K562 (cell line): ENCODE measurements around the gene COL11A2. TPM values are rescaled to one million over a fixed set of nuclear protein-coding genes. Genes with fewer than 3 reads are reported as not detected.

Experiments
- ATAC-seq: fragments of 200-7000 bp; cut with Tn5 transposase; 3 replicates; pipeline ENCODE4 v1.9.1; 2020; ENCODE audit warnings: moderate library complexity
- BruUV-seq: library from RNA; stranded (reverse); fragments of 400-500 nt; replicated peaks from 2 replicates; lab custom pipeline; 2021; lab: Mats Ljungman, UMichigan
- CTCF ChIA-PET: fragments of 300-600 bp; formaldehyde crosslinking; extraction: SDS; loops from one replicate; lab custom pipeline; 2021; ENCODE audit warnings: low intra/inter-chr PET ratio; lab: Yijun Ruan, JAX
- POLR2A ChIA-PET: fragments of 300-600, 350-650 bp; sonication (Branson Sonifier 250); formaldehyde crosslinking; extraction: SDS; loops from one replicate; lab custom pipeline; 2021; ENCODE audit warnings: antibody characterized with exemption, inconsistent platforms; lab: Yijun Ruan, JAX
- DNase-seq, 4 experiments: peaks; one replicate each; pipeline versions ENCODE4 v3.0.0 to v3.0.0-alpha.2; 2011 to 2018; ENCODE audit warnings: low spot score in 3 of 4, mixed read lengths in 3 of 4; ENCODE audit errors: extremely low read depth in 1 of 4
- FAIRE-seq: peaks from 2 replicates; lab custom pipeline; 2011; peaks lifted over from hg19 to GRCh38; lab: Jason Lieb, UNC
- H2AFZ ChIP-seq: 2 replicates; pipeline ENCODE4 v1.6.0; 2011; ENCODE audit warnings: low read depth, low read length, control low read depth, inconsistent platforms
- H3K27ac ChIP-seq: fragments of 200-600 bp; 3 replicates; pipeline ENCODE4 v1.8.0; 2011; ENCODE audit warnings: low read depth, mild to moderate bottlenecking, control low read depth, inconsistent platforms, low read length, moderate library complexity, mixed read lengths; ENCODE audit errors: extremely low read depth
- H3K27me3 ChIP-seq, 2 experiments: fragments of 300-600 bp in 1 of 2; 2 replicates in 1 of 2; 3 replicates in 1 of 2; pipeline versions ENCODE4 v1.6.0 to v1.8.0; 2011; ENCODE audit warnings: inconsistent platforms in 2 of 2, low read length in 2 of 2, mild to moderate bottlenecking in 1 of 2, mixed read lengths in 1 of 2, moderate library complexity in 1 of 2; ENCODE audit not compliant: control insufficient read depth in 2 of 2, insufficient read depth in 2 of 2
- H3K36me3 ChIP-seq: fragments of 300-600 bp; 3 replicates; pipeline ENCODE4 v1.8.0; 2011; ENCODE audit warnings: mild to moderate bottlenecking, low read length, inconsistent platforms; ENCODE audit not compliant: control insufficient read depth, insufficient read depth
- H3K4me1 ChIP-seq, 2 experiments: fragments of 200-600 bp in 1 of 2; replicated peaks in 1 of 2; 2 replicates in 1 of 2; 3 replicates in 1 of 2; pipeline versions ENCODE4 v1.5.1 to v1.8.0; 2011; ENCODE audit warnings: inconsistent platforms in 2 of 2, low read length in 2 of 2, mild to moderate bottlenecking in 1 of 2, mixed read lengths in 1 of 2, moderate library complexity in 1 of 2; ENCODE audit not compliant: control insufficient read depth in 2 of 2, insufficient read depth in 2 of 2
- H3K4me2 ChIP-seq: 2 replicates; pipeline ENCODE4 v1.6.1; 2011; ENCODE audit warnings: low read length, control low read depth, inconsistent platforms, mixed read lengths; ENCODE audit not compliant: insufficient read depth
- H3K4me3 ChIP-seq: fragments of 200-600 bp; sonication (generic), shearing (Covaris generic); 2 replicates; pipeline ENCODE4 v1.5.1; 2016; ENCODE audit warnings: control low read depth, inconsistent platforms
- H3K79me2 ChIP-seq: fragments of 200-600 bp; 3 replicates; pipeline ENCODE4 v1.8.0; 2011; ENCODE audit warnings: low read length, inconsistent platforms; ENCODE audit not compliant: control insufficient read depth, insufficient read depth
- H3K9ac ChIP-seq, 2 experiments: 2 replicates each; pipeline versions ENCODE4 v1.6.0 to v1.6.1; 2011; ENCODE audit warnings: low read depth in 2 of 2, low read length in 2 of 2, control low read depth in 1 of 2, inconsistent platforms in 1 of 2, mild to moderate bottlenecking in 1 of 2, mixed read lengths in 1 of 2; ENCODE audit not compliant: insufficient read depth in 1 of 2
- H3K9me1 ChIP-seq: one replicate; pipeline ENCODE4 v1.6.0; 2011; ENCODE audit warnings: inconsistent platforms, mild to moderate bottlenecking, low read length, moderate library complexity; ENCODE audit not compliant: control insufficient read depth, insufficient read depth
- H3K9me3 ChIP-seq: replicated peaks from 2 replicates; pipeline ENCODE4 v1.5.1; 2011; ENCODE audit warnings: low read depth, low read length, inconsistent platforms; ENCODE audit not compliant: control insufficient read depth, insufficient read depth
- H4K20me1 ChIP-seq: replicated peaks from 2 replicates; pipeline ENCODE4 v1.6.1; 2011; ENCODE audit warnings: low read length, inconsistent platforms, mixed read lengths; ENCODE audit not compliant: control insufficient read depth, insufficient read depth
- ATF3 ChIP-seq, 2 experiments: fragments of 450-650 bp in 1 of 2; sonication (generic) in 1 of 2; formaldehyde crosslinking in 1 of 2; IDR thresholded peaks in 1 of 2; conservative IDR thresholded peaks in 1 of 2; 2 replicates each; pipeline versions ENCODE4 v1.6.1 to v1.8.1; 2016 to 2023; ENCODE audit warnings: mild to moderate bottlenecking in 2 of 2, moderate library complexity in 2 of 2, inconsistent platforms in 1 of 2, missing genetic modification reagents in 1 of 2
- CHD4 ChIP-seq: fragments of 200-600 bp; sonication (generic); IDR thresholded peaks from 3 replicates; pipeline ENCODE4 v1.6.1; 2012; ENCODE audit warnings: low read depth, mild to moderate bottlenecking, mixed read lengths, low read length, inconsistent platforms; ENCODE audit not compliant: insufficient read depth, insufficient replicate concordance, poor library complexity, severe bottlenecking
- ETV1 ChIP-seq: fragments of 450-650 bp; conservative IDR thresholded peaks from 2 replicates; pipeline ENCODE4 v1.6.1; 2016; ENCODE audit warnings: missing genetic modification characterization, control low read depth, low read depth, missing compliant biosample characterization
- MCM2 ChIP-seq: fragments of 450-650 bp; IDR thresholded peaks from 2 replicates; pipeline ENCODE4 v1.6.1; 2017; ENCODE audit warnings: low read depth, mild to moderate bottlenecking
- THAP7 ChIP-seq: fragments of 250-450 bp; sonication (Bioruptor Pico); IDR thresholded peaks from 2 replicates; pipeline ENCODE4 v1.5.0; 2021
- ZFPM2 ChIP-seq: fragments of 250-450 bp; sonication (Bioruptor Pico); IDR thresholded peaks from 2 replicates; pipeline ENCODE4 v1.5.1; 2022; ENCODE audit warnings: mild to moderate bottlenecking
- ZMIZ1 ChIP-seq, 2 experiments: fragments of 150-350 bp in 1 of 2; IDR thresholded peaks; 2 replicates each; pipeline ENCODE4 v1.6.1; 2012 to 2016; ENCODE audit warnings: low read depth in 2 of 2, low read length in 2 of 2, mild to moderate bottlenecking in 1 of 2, moderate library complexity in 1 of 2
- WGBS: fragments of 100-300 bp; shearing (Covaris generic); methylation state at CpG from one replicate; pipeline ENCODE4 v1.1.6; 2016; ENCODE audit warnings: low coverage, mixed read lengths; ENCODE audit not compliant: insufficient coverage; ENCODE audit errors: missing lambda C conversion rate; 5-methylcytosine and 5-hydroxymethylcytosine counted together
- in situ Hi-C: fragments of 300-500 bp; cut with MboI; formaldehyde crosslinking; loops from 4 replicates; pipeline ENCODE4 v1.15.0; 2018; ENCODE audit warnings: inconsistent platforms, mixed read lengths
- intact Hi-C: fragments of 100-400 bp; cut with micrococcal nuclease; formaldehyde crosslinking; loops from 2 replicates; pipeline ENCODE4 v1.14.2; 2022
- polyA plus RNA-seq, 8 experiments: library from polyadenylated mRNA; depleted of rRNA in 4 of 8; stranded (reverse) in 5 of 8; unstranded in 3 of 8; fragments of >200 nt; fragmentation: Nextera tagmentation in 2 of 8; fragmentation: Illumina TruSeq in 1 of 8; extraction: Ambion mirVana in 2 of 8; extraction: Trizol in 1 of 8; gene quantifications; 2 replicates each; pipeline versions ENCODE4 v1.2.1 to v1.2.3, GENCODE V29; 2011 to 2014; ENCODE audit warnings: inconsistent platforms in 1 of 8, missing spikeins in 1 of 8
- total RNA-seq, 7 experiments: library from RNA; depleted of rRNA in 6 of 7; stranded (reverse); fragments of >200 nt in 6 of 7; fragmentation: Illumina TruSeq in 2 of 7; extraction: Trizol in 2 of 7; gene quantifications; 2 replicates each; pipeline versions ENCODE4 v1.2.1 to v1.2.3, GENCODE V29; 2011 to 2021; ENCODE audit warnings: low replicate concordance in 1 of 7
- TF ChIP-seq, protein P1 (sequence below), 2 experiments: fragments of 450-650 bp; conservative IDR thresholded peaks; 2 replicates each; pipeline ENCODE4 v1.6.1; 2017; ENCODE audit warnings: mild to moderate bottlenecking in 2 of 2, moderate library complexity in 2 of 2
- TF ChIP-seq, protein P2 (sequence below): fragments of 200-800 bp; sonication (Bioruptor generic); IDR thresholded peaks from 2 replicates; pipeline ENCODE4 v1.6.1; 2017; ENCODE audit warnings: missing genetic modification characterization, missing compliant biosample characterization

Gene COL11A2
- total and polyA plus RNA-seq, 9 of the 15 experiments (the other 6 are each of a cell fraction or from before 2014, with no cell fraction given) = 0.04 to 0.35 (median 0.09) TPM; not detected in 1

DNA sequence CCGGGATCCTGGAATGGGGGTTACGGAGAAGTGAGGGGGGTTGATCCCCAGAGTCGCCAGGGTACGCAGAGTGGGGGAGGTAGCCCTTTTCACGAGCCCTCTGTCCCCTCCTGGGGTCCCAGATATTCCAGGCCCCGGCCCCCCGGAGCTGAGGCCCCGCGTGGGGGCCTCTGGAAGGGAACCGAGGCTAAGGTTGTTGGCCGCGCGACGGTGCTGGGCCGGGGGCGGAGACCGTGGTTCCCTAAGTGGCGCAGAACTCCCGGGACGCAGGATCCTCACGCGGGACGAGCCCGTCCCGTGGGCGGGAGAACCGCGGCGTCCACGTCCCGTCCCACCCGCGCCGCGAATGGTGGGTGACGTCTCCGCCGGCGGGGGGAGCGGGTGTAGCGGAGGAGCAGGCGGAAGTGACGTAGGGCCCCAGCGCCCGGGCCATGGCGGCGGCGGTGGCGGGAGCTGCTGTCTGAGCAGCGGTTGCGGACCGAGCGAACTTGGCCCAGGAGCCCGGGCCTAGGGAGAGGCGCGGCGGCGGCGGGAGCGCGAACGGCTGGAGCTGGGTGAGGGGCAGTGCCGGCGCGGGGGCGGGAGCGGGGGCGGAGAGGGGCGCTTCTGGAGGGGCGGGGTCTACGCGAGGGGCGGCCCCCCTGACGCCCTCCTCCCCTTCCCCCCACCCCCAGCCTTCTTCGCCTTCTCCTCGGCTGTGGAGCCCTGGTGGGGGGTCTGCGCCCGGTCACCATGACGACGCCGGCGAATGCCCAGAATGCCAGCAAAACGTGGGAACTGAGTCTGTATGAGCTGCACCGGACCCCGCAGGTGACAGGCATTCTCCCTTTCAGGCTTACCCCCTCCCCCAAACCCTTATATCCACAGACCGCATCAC lies 16.1 kb upstream of the COL11A2 start, which contains the start of gene RING1:
Gene RING1 (plus strand): TSS at position 410 of the 877 bp plus-strand sequence. CDS start 323 bp downstream, at position 733.
- H2AFZ ChIP-seq = peak within 1 kb of the TSS; percentile 82
- in situ Hi-C loops (no loop called here), intact Hi-C loops (no loop called here)
- H3K36me3 ChIP-seq = peaks cover 43% of the 10 kb centered on the region
- H3K27ac ChIP-seq = peak within 1 kb of the TSS; percentile 95
- H3K9me1 ChIP-seq = peaks cover 3% of the 10 kb centered on the region
- ChIA-PET POLR2A (interaction anchor here (0.6 to 2.3 kb wide), 20 partner anchors 8 to 1643 kb away, joined by 3 to 12 read pairs (median 4); partner anchors contain the start of genes B3GALT4, RPS18 and VPS52), CTCF (no interaction called here)
- H3K9me3 ChIP-seq = no peaks in the 10 kb centered on the region
- peak; percentile 15 for FAIRE-seq
- DNase-seq = peak; percentile 91 to 97 (median 96)
- no peaks in the 10 kb centered on the region for H3K27me3 ChIP-seq
- H3K4me2 ChIP-seq = peak within 1 kb of the TSS; percentile 87
- BruUV-seq = TSS peak; percentile 98
- H3K4me3 ChIP-seq = peak within 1 kb of the TSS; percentile 90
- 2% methylated on average over 66 of the region's 86 CpGs for WGBS
- peaks cover 6% of the 10 kb centered on the region; the same call in 1 of the 2 replicates for H4K20me1 ChIP-seq
- peak within 1 kb of the TSS; percentile 96 for H3K9ac ChIP-seq
- peaks cover 26 to 63% of the 10 kb centered on the region in 2 experiments for H3K4me1 ChIP-seq
- peaks cover 37% of the 10 kb centered on the region for H3K79me2 ChIP-seq
- ATAC-seq = peak; percentile 71
- peak; percentile 73 for TF ChIP-seq ETV1
- 0 out of 2 replicates have a peak, but pooled peaks have one; percentile 60 for TF ChIP-seq THAP7 (CRISPR knock-in tag)
- peak; percentile 66 for TF ChIP-seq ATF3 (IDR thresholded peaks at IDR 0.05)
- TF ChIP-seq ATF3 (CRISPR knock-in tag; conservative IDR thresholded peaks at IDR 0.05) = peak; percentile 90
- TF ChIP-seq, protein P1, sequence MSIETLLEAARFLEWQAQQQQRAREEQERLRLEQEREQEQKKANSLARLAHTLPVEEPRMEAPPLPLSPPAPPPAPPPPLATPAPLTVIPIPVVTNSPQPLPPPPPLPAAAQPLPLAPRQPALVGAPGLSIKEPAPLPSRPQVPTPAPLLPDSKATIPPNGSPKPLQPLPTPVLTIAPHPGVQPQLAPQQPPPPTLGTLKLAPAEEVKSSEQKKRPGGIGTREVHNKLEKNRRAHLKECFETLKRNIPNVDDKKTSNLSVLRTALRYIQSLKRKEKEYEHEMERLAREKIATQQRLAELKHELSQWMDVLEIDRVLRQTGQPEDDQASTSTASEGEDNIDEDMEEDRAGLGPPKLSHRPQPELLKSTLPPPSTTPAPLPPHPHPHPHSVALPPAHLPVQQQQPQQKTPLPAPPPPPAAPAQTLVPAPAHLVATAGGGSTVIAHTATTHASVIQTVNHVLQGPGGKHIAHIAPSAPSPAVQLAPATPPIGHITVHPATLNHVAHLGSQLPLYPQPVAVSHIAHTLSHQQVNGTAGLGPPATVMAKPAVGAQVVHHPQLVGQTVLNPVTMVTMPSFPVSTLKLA (conservative IDR thresholded peaks at IDR 0.05) = peak in 1 of 2 experiments; percentile 78; a peak in 3 of 4 replicates
- TF ChIP-seq, protein P2, sequence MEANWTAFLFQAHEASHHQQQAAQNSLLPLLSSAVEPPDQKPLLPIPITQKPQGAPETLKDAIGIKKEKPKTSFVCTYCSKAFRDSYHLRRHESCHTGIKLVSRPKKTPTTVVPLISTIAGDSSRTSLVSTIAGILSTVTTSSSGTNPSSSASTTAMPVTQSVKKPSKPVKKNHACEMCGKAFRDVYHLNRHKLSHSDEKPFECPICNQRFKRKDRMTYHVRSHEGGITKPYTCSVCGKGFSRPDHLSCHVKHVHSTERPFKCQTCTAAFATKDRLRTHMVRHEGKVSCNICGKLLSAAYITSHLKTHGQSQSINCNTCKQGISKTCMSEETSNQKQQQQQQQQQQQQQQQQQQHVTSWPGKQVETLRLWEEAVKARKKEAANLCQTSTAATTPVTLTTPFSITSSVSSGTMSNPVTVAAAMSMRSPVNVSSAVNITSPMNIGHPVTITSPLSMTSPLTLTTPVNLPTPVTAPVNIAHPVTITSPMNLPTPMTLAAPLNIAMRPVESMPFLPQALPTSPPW (CRISPR knock-in tag) = peak; percentile 100
- peak in 1 of 2 experiments; percentile 40; a peak in 1 of 4 replicates for TF ChIP-seq ZMIZ1 (IDR thresholded peaks at IDR 0.05; ENCODE audit: low read depth in 2 of 2, low read length in 2 of 2)
- TF ChIP-seq MCM2 = no peak
- 0 out of 2 replicates have a peak, but pooled peaks have one; percentile 15 for TF ChIP-seq ZFPM2 (CRISPR knock-in tag)
- no peak for TF ChIP-seq CHD4
